Tibial nerve (tissue), 4 donors: ENCODE results near the gene SDK1.

Experiments used
- EP300 ChIP-seq, 2 donors: sonication (generic); formaldehyde crosslinking; IDR thresholded peaks; one replicate each; pipeline ENCODE4 v1.6.1; 2017; ENCODE audit warnings: antibody characterized with exemption in 2 of 2, mild to moderate bottlenecking in 1 of 2
- POLR2A ChIP-seq, 2 donors: fragments of 450-650 bp; IDR thresholded peaks; one replicate each; pipeline ENCODE4 v1.6.1; 2017; ENCODE audit warnings: antibody characterized with exemption in 2 of 2, mild to moderate bottlenecking in 2 of 2, moderate library complexity in 2 of 2
- TF ChIP-seq, protein P1 (sequence below), 5 experiments: fragments of 200-600 bp in 3 of 5; fragments of 450-650 bp in 2 of 5; sonication (generic) in 3 of 5; IDR thresholded peaks; one replicate each; pipeline ENCODE4 v1.5.1; 2016 to 2019; ENCODE audit warnings: antibody characterized with exemption in 5 of 5, mild to moderate bottlenecking in 3 of 5, moderate library complexity in 2 of 5

- TF ChIP-seq POLR2A (IDR thresholded peaks at IDR 0.05) (no peak), EP300 (IDR thresholded peaks at IDR 0.05) (no peak)
- TF ChIP-seq, protein P1, sequence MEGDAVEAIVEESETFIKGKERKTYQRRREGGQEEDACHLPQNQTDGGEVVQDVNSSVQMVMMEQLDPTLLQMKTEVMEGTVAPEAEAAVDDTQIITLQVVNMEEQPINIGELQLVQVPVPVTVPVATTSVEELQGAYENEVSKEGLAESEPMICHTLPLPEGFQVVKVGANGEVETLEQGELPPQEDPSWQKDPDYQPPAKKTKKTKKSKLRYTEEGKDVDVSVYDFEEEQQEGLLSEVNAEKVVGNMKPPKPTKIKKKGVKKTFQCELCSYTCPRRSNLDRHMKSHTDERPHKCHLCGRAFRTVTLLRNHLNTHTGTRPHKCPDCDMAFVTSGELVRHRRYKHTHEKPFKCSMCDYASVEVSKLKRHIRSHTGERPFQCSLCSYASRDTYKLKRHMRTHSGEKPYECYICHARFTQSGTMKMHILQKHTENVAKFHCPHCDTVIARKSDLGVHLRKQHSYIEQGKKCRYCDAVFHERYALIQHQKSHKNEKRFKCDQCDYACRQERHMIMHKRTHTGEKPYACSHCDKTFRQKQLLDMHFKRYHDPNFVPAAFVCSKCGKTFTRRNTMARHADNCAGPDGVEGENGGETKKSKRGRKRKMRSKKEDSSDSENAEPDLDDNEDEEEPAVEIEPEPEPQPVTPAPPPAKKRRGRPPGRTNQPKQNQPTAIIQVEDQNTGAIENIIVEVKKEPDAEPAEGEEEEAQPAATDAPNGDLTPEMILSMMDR (IDR thresholded peaks at IDR 0.05): no peak
These were observed 115.4 kb downstream of the SDK1 start for GRCh38 chr7:3416453-3416852.
